WI38 (cell line): Measurements from ENCODE around the gene PCDHGA8.
A peak's percentile ranks its signal among the peaks of the same experiment; 100 is the strongest.
"Not testable (repeated sequence)": the region's sequence is repeated elsewhere in the genome, so short reads cannot be mapped to it uniquely, and the experiment has no call there.

Experiments
- H3K4me3 ChIP-seq: 2 replicates; pipeline ENCODE4 v1.5.1; 2011; ENCODE audit warnings: low read depth, mild to moderate bottlenecking, control low read depth, low read length
- CTCF ChIP-seq: IDR thresholded peaks from 2 replicates; pipeline ENCODE4 v1.5.1; 2012; ENCODE audit warnings: low read depth, mild to moderate bottlenecking, control low read depth, low read length

PCDHGA8 gene

GRCh38 chr5:141389153-141390042 is 3.0 kb upstream of the PCDHGA8 start:
- no peak overlapping the region for H3K4me3 ChIP-seq
- no peak for TF ChIP-seq CTCF

- TF ChIP-seq CTCF: no peak
- H3K4me3 ChIP-seq: no peak overlapping the region
Observed at GRCh38 chr5:141393267-141393666, 834 bp downstream of the PCDHGA8 start.

- not testable (repeated sequence) for H3K4me3 ChIP-seq
Observed at GRCh38 chr5:141394401-141395187, 2.2 kb downstream of the PCDHGA8 start.

- TF ChIP-seq CTCF: peak; percentile 72
- H3K4me3 ChIP-seq: peak within 1 kb of the TSS; percentile 51
Observed at GRCh38 chr5:141397756-141398551, 5.5 kb downstream of the PCDHGA8 start, which contains the start of gene PCDHGB5. Gene PCDHGB5, plus strand, starts transcription at chr5:141397947. Its CDS starts 181 bp downstream, at chr5:141398128.

GRCh38 chr5:141398608-141399007 is 6.2 kb downstream of the PCDHGA8 start:
- H3K4me3 ChIP-seq: no peak overlapping the region
- TF ChIP-seq CTCF: no peak

- H3K4me3 ChIP-seq: no peak overlapping the region
- TF ChIP-seq CTCF: no peak
Observed at GRCh38 chr5:141399555-141400258, 7.3 kb downstream of the PCDHGA8 start.

- no peak within 1 kb of the TSS for H3K4me3 ChIP-seq
- TF ChIP-seq CTCF: no peak; the same call in 1 of the 2 replicates
Observed at GRCh38 chr5:141402553-141403243, 10.3 kb downstream of the PCDHGA8 start, which contains the start of gene PCDHGA9. Gene PCDHGA9, plus strand, starts transcription at chr5:141402778. Its CDS starts 175 bp downstream, at chr5:141402953.
